H1 (cell line): ENCODE results near the gene RTCB. TPM values are rescaled to one million over a fixed set of nuclear protein-coding genes. Genes with fewer than 3 reads are reported as not detected.

Experiments
- CTCF ChIA-PET: fragments of 300-600 bp; sonication (Branson Sonifier 250); formaldehyde crosslinking; loops from one replicate; lab custom pipeline; 2021; ENCODE audit not compliant: partially characterized antibody; lab: Charles Lee
- POLR2A ChIA-PET: fragments of 300-600 bp; sonication (Branson Sonifier 250); formaldehyde crosslinking; loops from one replicate; lab custom pipeline; 2021; ENCODE audit warnings: inconsistent platforms; ENCODE audit not compliant: partially characterized antibody; lab: Charles Lee
- DNase-seq, 2 experiments: peaks; one replicate each; pipeline versions ENCODE4 v3.0.0 to v3.0.0-alpha.2; 2010 to 2022; ENCODE audit warnings: low spot score in 2 of 2, low read depth in 1 of 2, mixed read lengths in 1 of 2
- FAIRE-seq: peaks from 2 replicates; lab custom pipeline; 2011; peaks lifted over from hg19 to GRCh38; lab: Jason Lieb, UNC
- H2AFZ ChIP-seq: 2 replicates; pipeline ENCODE4 v1.8.1; 2012; ENCODE audit warnings: low read length, inconsistent platforms
- H2AK5ac ChIP-seq: 2 replicates; pipeline ENCODE4 v1.6.1; 2013; ENCODE audit warnings: low read depth, low read length
- H2BK120ac ChIP-seq: replicated peaks from 2 replicates; pipeline ENCODE3; 2013; ENCODE audit warnings: low read depth, low read length, inconsistent platforms
- H2BK12ac ChIP-seq: 2 replicates; pipeline ENCODE4 v1.6.1; 2013; ENCODE audit warnings: low read depth, low read length
- H2BK15ac ChIP-seq: 2 replicates; pipeline ENCODE4 v1.6.1; 2013; ENCODE audit warnings: low read length
- H2BK20ac ChIP-seq: 2 replicates; pipeline ENCODE4 v1.6.1; 2013; ENCODE audit warnings: low read length
- H2BK5ac ChIP-seq: 2 replicates; pipeline ENCODE4 v1.6.1; 2013; ENCODE audit warnings: low read depth, low read length
- H3K14ac ChIP-seq: 2 replicates; pipeline ENCODE4 v1.6.1; 2013; ENCODE audit warnings: inconsistent platforms; ENCODE audit not compliant: insufficient read length
- H3K18ac ChIP-seq: 2 replicates; pipeline ENCODE4 v1.6.1; 2013; ENCODE audit warnings: low read length; ENCODE audit errors: extremely low read depth
- H3K23ac ChIP-seq: 2 replicates; pipeline ENCODE4 v1.6.1; 2013; ENCODE audit warnings: inconsistent platforms; ENCODE audit not compliant: insufficient read length
- H3K23me2 ChIP-seq: 2 replicates; pipeline ENCODE4 v1.6.1; 2013; ENCODE audit warnings: low read depth, low read length
- H3K27ac ChIP-seq: 2 replicates; pipeline ENCODE4 v1.6.1; 2011; ENCODE audit warnings: low read depth, low read length, inconsistent platforms
- H3K27me3 ChIP-seq, 4 experiments: replicated peaks in 1 of 4; 1 replicate in 1 of 4; 2 replicates in 3 of 4; pipeline versions ENCODE4 v1.6.1 to v1.8.1; 2011 to 2013; ENCODE audit warnings: low read length in 3 of 4, mild to moderate bottlenecking in 3 of 4, inconsistent platforms in 2 of 4, mixed read lengths in 2 of 4, moderate library complexity in 1 of 4; ENCODE audit not compliant: control insufficient read depth in 3 of 4, insufficient read depth in 3 of 4; ENCODE audit errors: extremely low read depth in 1 of 4
- H3K36me3 ChIP-seq, 4 experiments: 2 replicates each; pipeline versions ENCODE4 v1.6.1 to v1.8.1; 2011 to 2013; ENCODE audit warnings: mild to moderate bottlenecking in 4 of 4, low read length in 3 of 4, moderate library complexity in 2 of 4, control low read depth in 1 of 4, inconsistent platforms in 1 of 4; ENCODE audit not compliant: insufficient read depth in 4 of 4, control insufficient read depth in 2 of 4
- H3K4ac ChIP-seq: replicated peaks from 2 replicates; pipeline ENCODE3; 2013; ENCODE audit warnings: low read length, low read depth, mixed read lengths, inconsistent platforms; ENCODE audit not compliant: insufficient read length
- H3K4me1 ChIP-seq, 4 experiments: replicated peaks in 1 of 4; 1 replicate in 1 of 4; 2 replicates in 3 of 4; pipeline versions ENCODE4 v1.6.1 to v1.8.1; 2011 to 2013; ENCODE audit warnings: low read length in 3 of 4, inconsistent platforms in 2 of 4, mixed read lengths in 1 of 4; ENCODE audit not compliant: insufficient read depth in 4 of 4, control insufficient read depth in 3 of 4
- H3K4me2 ChIP-seq, 2 experiments: 2 replicates each; pipeline versions ENCODE4 v1.6.1 to v1.8.1; 2011 to 2013; ENCODE audit warnings: low read depth in 2 of 2, low read length in 2 of 2, control low read depth in 1 of 2, inconsistent platforms in 1 of 2, mild to moderate bottlenecking in 1 of 2; ENCODE audit not compliant: insufficient read depth in 1 of 2
- H3K4me3 ChIP-seq, 4 experiments: fragments of 200-600, 300-600 bp in 1 of 4; sonication (generic), shearing (Covaris generic), sonication (Bioruptor Twin) in 1 of 4; 2 replicates each; pipeline versions ENCODE4 v1.5.1 to v1.8.1; 2011 to 2016; ENCODE audit warnings: low read length in 4 of 4, low read depth in 3 of 4, control low read depth in 2 of 4, inconsistent platforms in 2 of 4, mild to moderate bottlenecking in 2 of 4, mixed read lengths in 1 of 4, moderate library complexity in 1 of 4; ENCODE audit not compliant: insufficient read depth in 2 of 4; ENCODE audit errors: extremely low read depth in 1 of 4
- H3K56ac ChIP-seq: replicated peaks from 2 replicates; pipeline ENCODE3; 2013; ENCODE audit warnings: low read depth, mild to moderate bottlenecking, mixed read lengths, low read length, inconsistent platforms; ENCODE audit not compliant: insufficient read length
- H3K79me1 ChIP-seq: 2 replicates; pipeline ENCODE4 v1.6.1; 2013; ENCODE audit warnings: low read depth, low read length, control low read depth
- H3K79me2 ChIP-seq, 2 experiments: 2 replicates each; pipeline versions ENCODE4 v1.6.1 to v1.8.1; 2012 to 2013; ENCODE audit warnings: low read length in 2 of 2, mild to moderate bottlenecking in 2 of 2, inconsistent platforms in 1 of 2; ENCODE audit not compliant: insufficient read depth in 2 of 2, control insufficient read depth in 1 of 2
- H3K9ac ChIP-seq, 4 experiments: replicated peaks in 1 of 4; 1 replicate in 1 of 4; 2 replicates in 3 of 4; pipeline versions ENCODE4 v1.6.1 to v1.8.1; 2011 to 2013; ENCODE audit warnings: low read depth in 3 of 4, low read length in 3 of 4, control low read depth in 2 of 4, mild to moderate bottlenecking in 2 of 4, moderate library complexity in 2 of 4, inconsistent platforms in 1 of 4; ENCODE audit errors: extremely low read depth in 1 of 4
- H3K9me3 ChIP-seq, 2 experiments: 2 replicates each; pipeline versions ENCODE4 v1.6.1 to v1.8.1; 2012 to 2013; ENCODE audit warnings: mild to moderate bottlenecking in 2 of 2, moderate library complexity in 2 of 2, control low read depth in 1 of 2, inconsistent platforms in 1 of 2, low read depth in 1 of 2, low read length in 1 of 2, mixed read lengths in 1 of 2; ENCODE audit not compliant: insufficient read depth in 2 of 2
- H4K20me1 ChIP-seq, 2 experiments: replicated peaks in 1 of 2; 2 replicates each; pipeline versions ENCODE3 to v1.8.1; 2011 to 2013; ENCODE audit warnings: inconsistent platforms in 2 of 2, low read length in 2 of 2, mild to moderate bottlenecking in 1 of 2; ENCODE audit not compliant: insufficient read depth in 2 of 2, control insufficient read depth in 1 of 2
- H4K5ac ChIP-seq: 2 replicates; pipeline ENCODE4 v1.6.1; 2013; ENCODE audit warnings: low read length, low read depth, mixed read lengths, inconsistent platforms; ENCODE audit not compliant: insufficient read length
- H4K8ac ChIP-seq: 2 replicates; pipeline ENCODE4 v1.8.0; 2013; ENCODE audit warnings: mild to moderate bottlenecking, moderate library complexity, low read length, inconsistent platforms; ENCODE audit not compliant: insufficient read depth; ENCODE audit errors: extremely low read depth
- H4K91ac ChIP-seq: replicated peaks from 2 replicates; pipeline ENCODE3; 2013; ENCODE audit warnings: low read length, mixed read lengths, inconsistent platforms; ENCODE audit not compliant: insufficient read length
- CHD2 ChIP-seq: IDR thresholded peaks from 2 replicates; pipeline ENCODE4 v1.6.1; 2012; ENCODE audit warnings: low read length, improper control_type of control experiment
- FOSL1 ChIP-seq: IDR thresholded peaks from 2 replicates; pipeline ENCODE4 v1.6.1; 2011; ENCODE audit warnings: mild to moderate bottlenecking, low read depth, low read length, moderate library complexity; ENCODE audit not compliant: insufficient read depth
- RFX5 ChIP-seq: IDR thresholded peaks from 2 replicates; pipeline ENCODE4 v1.6.1; 2011; ENCODE audit warnings: low read depth, low read length, improper control_type of control experiment, borderline replicate concordance
- SP1 ChIP-seq: IDR thresholded peaks from 2 replicates; pipeline ENCODE4 v1.6.1; 2011; ENCODE audit warnings: low read depth, low read length
- TBP ChIP-seq: IDR thresholded peaks from 2 replicates; pipeline ENCODE4 v1.6.1; 2011; ENCODE audit warnings: low read depth, low read length, improper control_type of control experiment
- WGBS, 2 experiments: shearing (Covaris generic) in 1 of 2; methylation state at CpG; one replicate each; pipeline versions ENCODE4 v1.1.6 to v1.1.7; 2013 to 2015; ENCODE audit warnings: low lambda C conversion rate in 2 of 2, mixed read lengths in 2 of 2, inconsistent platforms in 1 of 2, low coverage in 1 of 2, missing lambda C conversion rate in 1 of 2; ENCODE audit not compliant: insufficient replicate concordance in 2 of 2, insufficient coverage in 1 of 2, insufficient read length in 1 of 2; ENCODE audit errors: extremely low coverage in 1 of 2, missing lambda C conversion rate in 1 of 2; 5-methylcytosine and 5-hydroxymethylcytosine counted together
- polyA plus RNA-seq, 7 experiments: library from polyadenylated mRNA; depleted of rRNA in 3 of 7; stranded (reverse) in 5 of 7; unstranded in 2 of 7; fragments of >200 nt in 5 of 7; fragments of 200-250 nt in 2 of 7; gene quantifications; 1 replicate in 5 of 7; 2 replicates in 1 of 7; 4 replicates in 1 of 7; pipeline versions ENCODE4 v1.2.1 to v1.2.3, GENCODE V29; 2011 to 2013; ENCODE audit warnings: missing spikeins in 2 of 7, mixed read lengths in 2 of 7
- total RNA-seq: library from RNA; stranded (reverse); fragmentation: NEBNext Ultra II Directional; extraction: Animal tissue kit (Norgen Biotek cat#: 25700); gene quantifications from 2 replicates; pipeline ENCODE4 v1.2.1, GENCODE V29; 2021
- TF ChIP-seq, protein P1 (sequence below): IDR thresholded peaks from 2 replicates; pipeline ENCODE4 v1.6.1; 2012; ENCODE audit warnings: inconsistent platforms

The RTCB gene
- total and polyA plus RNA-seq, 2 of the 8 experiments (the other 6 are each of a cell fraction or from before 2014, with no cell fraction given): 104 to 114 TPM

DNA sequence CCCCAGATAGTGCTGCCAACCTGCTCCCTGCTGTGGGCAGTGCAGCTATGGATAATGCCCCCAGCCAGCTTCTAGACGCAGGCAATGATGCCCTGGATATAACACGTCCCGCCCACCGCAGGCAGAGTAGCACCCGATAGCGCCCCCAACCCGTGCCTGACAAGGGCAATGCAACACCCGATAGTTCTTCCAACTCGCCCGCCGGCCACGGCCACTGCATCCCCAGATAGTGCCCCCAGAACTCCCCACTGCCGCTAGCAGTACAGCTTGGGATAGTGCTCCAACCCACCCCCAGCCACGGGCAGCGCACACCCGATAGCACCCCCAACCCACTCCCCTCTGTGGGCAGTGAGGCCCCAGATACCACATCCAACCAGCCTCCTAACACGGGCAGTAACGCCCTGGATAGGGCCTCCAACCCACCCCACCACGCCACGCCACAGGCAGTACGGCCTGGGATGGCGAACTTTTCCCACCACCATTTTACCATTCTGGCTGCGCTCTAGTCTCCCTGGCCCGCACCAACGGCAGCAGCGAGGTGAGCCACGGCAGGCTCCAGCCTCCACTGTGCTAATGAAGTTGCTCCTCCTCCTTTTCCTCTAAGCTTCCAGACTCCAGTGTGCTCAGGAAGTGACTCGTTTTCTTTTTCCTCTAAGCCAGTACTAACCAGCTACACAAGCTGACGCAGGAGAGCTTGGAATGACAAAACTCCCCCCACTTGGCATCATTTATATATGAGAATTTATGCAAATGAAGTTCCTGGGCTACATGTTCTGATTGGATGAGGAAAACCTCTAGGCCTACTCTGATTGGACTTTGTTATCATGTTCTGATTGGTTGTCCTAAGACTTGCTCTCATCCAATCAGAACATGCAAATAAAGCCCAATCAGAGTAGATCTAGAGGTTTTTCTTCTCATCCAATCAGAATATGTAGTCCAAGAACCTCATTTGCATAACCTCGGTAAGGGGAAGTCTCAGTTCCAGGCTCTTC is 57.4 kb downstream of the RTCB start:
- Histone ChIP-seq H2BK12ac (peak overlapping the region; percentile 97; the same call in 1 of the 2 replicates), H3K4ac (peak overlapping the region; percentile 38), H2BK15ac (peak overlapping the region; percentile 92; the same call in 1 of the 2 replicates), H3K18ac (no peak overlapping the region; the same call in 1 of the 2 replicates), H3K27ac (no peak overlapping the region), H2BK20ac (peak overlapping the region; percentile 72; the same call in 1 of the 2 replicates), H3K14ac (no peak overlapping the region), H3K4me2 (no peak overlapping the region), H4K20me1 (no peaks in the 10 kb centered on the region), H3K79me1 (no peaks in the 10 kb centered on the region), H4K91ac (peak overlapping the region; percentile 81), H3K23me2 (no peaks in the 10 kb centered on the region), H2BK5ac (peak overlapping the region; percentile 84; the same call in 1 of the 2 replicates), H4K5ac (no peak overlapping the region), H2AFZ (no peak overlapping the region), H3K56ac (no peak overlapping the region), H3K79me2 (no peaks in the 10 kb centered on the region), H3K23ac (no peak overlapping the region), H3K4me3 (no peak overlapping the region), H3K36me3 (no peaks in the 10 kb centered on the region), H4K8ac (no peak overlapping the region), H3K4me1 (peaks cover 0 to 9% (median 1%) of the 10 kb centered on the region in 4 experiments; a peak in 4 of 7 replicates), H3K27me3 (no peaks in the 10 kb centered on the region), H3K9ac (no peak overlapping the region), H3K9me3 (no peaks in the 10 kb centered on the region), H2AK5ac (peak overlapping the region; percentile 93), H2BK120ac (peak overlapping the region; percentile 90)
- 92% methylated on average over 30 of the region's 30 CpGs; no CpG with 5 or more reads in 1 of the 2 experiments for WGBS, 2 experiments
- POLR2A ChIA-PET: interaction anchor here (0.6 to 2.2 kb wide), 6 partner anchors 13 to 44 kb away, joined by 3 to 11 read pairs (median 3); no protein-coding TSS in a partner anchor
- CTCF ChIA-PET: interaction anchor here (1.6 kb wide), 1 partner anchor 36 kb away, joined by 6 read pairs; no protein-coding TSS in a partner anchor
- TF ChIP-seq CHD2 (peak; percentile 40; the same call in 1 of the 2 replicates), SP1 (peak; percentile 83), TBP (peak; percentile 71), FOSL1 (no peak), RFX5 (no peak)
- TF ChIP-seq, protein P1, sequence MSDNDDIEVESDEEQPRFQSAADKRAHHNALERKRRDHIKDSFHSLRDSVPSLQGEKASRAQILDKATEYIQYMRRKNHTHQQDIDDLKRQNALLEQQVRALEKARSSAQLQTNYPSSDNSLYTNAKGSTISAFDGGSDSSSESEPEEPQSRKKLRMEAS: no peak
- FAIRE-seq (peak; percentile 62), DNase-seq (no peak)
